Measurements from ENCODE around the gene COL20A1.

- TF ChIP-seq POLR2A (IDR thresholded peaks at IDR 0.05; ENCODE audit: low read length) (no peak), GATA1 (IDR thresholded peaks at IDR 0.05; ENCODE audit: low read depth, low read length) (no peak)
Measured at GRCh38 chr20:63273635-63274380, 19.2 kb upstream of the COL20A1 start.
